ENCODE results near the gene BIRC2. TPM values are rescaled to one million over a fixed set of nuclear protein-coding genes. Genes with fewer than 3 reads are reported as not detected.

Gene BIRC2
- total RNA-seq, 4 donors from 2014 or later = 66.5 to 95.9 (median 73.2) TPM

DNA sequence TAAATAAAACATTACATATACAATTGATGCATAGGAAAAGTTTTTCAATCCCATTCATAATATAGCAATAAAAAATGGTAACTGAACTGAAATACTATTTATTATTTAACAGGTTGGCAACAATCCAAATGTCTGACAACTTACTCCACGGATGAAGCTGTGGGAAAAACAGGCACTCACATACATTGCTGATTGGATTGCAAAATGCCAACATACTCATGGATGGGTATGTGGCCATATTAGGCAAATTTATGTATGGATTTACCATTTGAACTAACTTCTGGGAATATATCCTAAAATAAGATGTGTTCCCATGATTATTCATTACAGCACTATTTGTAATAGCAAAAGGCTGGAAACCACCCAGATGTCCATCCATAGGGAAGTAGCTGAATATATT is 3.2 kb upstream of the BIRC2 start:
- 41 to 43% methylated on average over 1 of the region's 1 CpG for WGBS, 2 donors (ENCODE audit: low coverage in 1 of 2)
- TF ChIP-seq EP300 (IDR thresholded peaks at IDR 0.05; ENCODE audit: low read depth) (no peak), POLR2AphosphoS5 (IDR thresholded peaks at IDR 0.05) (no peak), POLR2A (IDR thresholded peaks at IDR 0.05) (no peak)
- TF ChIP-seq, protein P1, sequence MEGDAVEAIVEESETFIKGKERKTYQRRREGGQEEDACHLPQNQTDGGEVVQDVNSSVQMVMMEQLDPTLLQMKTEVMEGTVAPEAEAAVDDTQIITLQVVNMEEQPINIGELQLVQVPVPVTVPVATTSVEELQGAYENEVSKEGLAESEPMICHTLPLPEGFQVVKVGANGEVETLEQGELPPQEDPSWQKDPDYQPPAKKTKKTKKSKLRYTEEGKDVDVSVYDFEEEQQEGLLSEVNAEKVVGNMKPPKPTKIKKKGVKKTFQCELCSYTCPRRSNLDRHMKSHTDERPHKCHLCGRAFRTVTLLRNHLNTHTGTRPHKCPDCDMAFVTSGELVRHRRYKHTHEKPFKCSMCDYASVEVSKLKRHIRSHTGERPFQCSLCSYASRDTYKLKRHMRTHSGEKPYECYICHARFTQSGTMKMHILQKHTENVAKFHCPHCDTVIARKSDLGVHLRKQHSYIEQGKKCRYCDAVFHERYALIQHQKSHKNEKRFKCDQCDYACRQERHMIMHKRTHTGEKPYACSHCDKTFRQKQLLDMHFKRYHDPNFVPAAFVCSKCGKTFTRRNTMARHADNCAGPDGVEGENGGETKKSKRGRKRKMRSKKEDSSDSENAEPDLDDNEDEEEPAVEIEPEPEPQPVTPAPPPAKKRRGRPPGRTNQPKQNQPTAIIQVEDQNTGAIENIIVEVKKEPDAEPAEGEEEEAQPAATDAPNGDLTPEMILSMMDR (IDR thresholded peaks at IDR 0.05) = no peak
- peaks cover 5 to 22% (median 16%) of the 10 kb centered on the region in 4 donors for H3K4me1 ChIP-seq
- H3K27me3 ChIP-seq = no peaks in the 10 kb centered on the region
- H3K27ac ChIP-seq = no peak overlapping the region
- DNase-seq = no peak
- H3K9me3 ChIP-seq = no peaks in the 10 kb centered on the region
- in situ Hi-C loops (cut with MboI; ENCODE audit: low pct_ligation_motif_present in 1 of 4, low pct_unique_long_range_greater_than_20kb in 1 of 4, low sequenced_read_pairs in 3 of 4) = loop anchor here in 2 of 4 donors (5.0 to 25.0 kb wide), 3 partner anchors 59 to 318 kb away; no protein-coding TSS in a partner anchor
- no peak overlapping the region for H3K4me3 ChIP-seq
- intact Hi-C loops (cut with DNase I; ENCODE audit: low total_unique reads) = loop anchor here (2.0 to 5.0 kb wide), 2 partner anchors 148 to 321 kb away; no protein-coding TSS in a partner anchor
- no peaks in the 10 kb centered on the region for H3K36me3 ChIP-seq

DNA sequence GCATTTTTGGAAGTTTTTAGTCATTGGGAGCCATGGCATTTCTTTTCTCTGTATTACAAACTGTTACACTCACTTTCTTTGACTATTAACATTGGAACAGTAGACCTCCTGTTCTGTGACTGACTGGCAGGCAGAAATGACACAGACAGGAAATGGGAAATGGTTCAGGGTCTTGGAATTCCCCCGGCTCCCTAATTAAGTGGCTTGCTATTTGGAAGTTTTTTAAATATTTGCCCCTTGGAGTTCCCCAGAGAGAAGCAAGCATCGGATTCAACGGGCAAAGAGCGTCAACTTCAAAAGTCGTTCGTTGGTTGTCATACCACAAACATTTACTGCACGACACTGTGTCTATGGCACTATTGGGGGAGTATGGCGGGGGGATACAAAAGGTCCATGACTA is 1.1 kb upstream of the BIRC2 start:
- 22 to 33% methylated on average over 8 of the region's 8 CpGs for WGBS, 2 donors (ENCODE audit: low coverage in 1 of 2)
- no peak for DNase-seq
- Histone ChIP-seq H3K9me3 (no peaks in the 10 kb centered on the region), H3K4me1 (peaks cover 5 to 39% (median 20%) of the 10 kb centered on the region in 4 donors), H3K27me3 (no peaks in the 10 kb centered on the region), H3K4me3 (peak overlapping the region in 2 of 4 donors; percentile 75 to 93), H3K36me3 (peaks cover 0 to 6% (median 2%) of the 10 kb centered on the region in 4 donors), H3K27ac (peak overlapping the region; percentile 98 to 100 (median 99))
- intact Hi-C loops (cut with DNase I; ENCODE audit: low total_unique reads) = loop anchor here (2.0 kb wide), 1 partner anchor 319 kb away; no protein-coding TSS in a partner anchor
- TF ChIP-seq POLR2A (IDR thresholded peaks at IDR 0.05) = no peak
- TF ChIP-seq, protein P1 (IDR thresholded peaks at IDR 0.05) = no peak
- no peak for TF ChIP-seq EP300 (IDR thresholded peaks at IDR 0.05; ENCODE audit: low read depth)
- TF ChIP-seq POLR2AphosphoS5 (IDR thresholded peaks at IDR 0.05) = no peak
- in situ Hi-C loops (cut with MboI; ENCODE audit: low pct_ligation_motif_present in 1 of 4, low pct_unique_long_range_greater_than_20kb in 1 of 4, low sequenced_read_pairs in 3 of 4) = loop anchor here in 2 of 4 donors (10.0 to 25.0 kb wide), 2 partner anchors 61 to 316 kb away; no protein-coding TSS in a partner anchor

DNA sequence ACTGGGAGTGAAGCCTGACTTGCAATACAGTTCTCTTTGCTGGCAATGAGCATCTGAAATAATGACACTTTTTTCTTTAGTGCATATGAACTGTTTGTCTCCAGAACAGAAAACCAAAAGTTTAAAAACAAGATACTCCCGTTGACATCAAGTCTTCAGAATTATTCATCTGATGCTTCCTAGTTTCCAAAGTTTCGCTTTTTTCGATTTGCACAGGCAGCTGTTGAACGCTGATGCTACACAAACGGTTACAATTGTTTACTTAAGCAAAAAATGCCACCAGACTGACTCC is 612 bp upstream of the BIRC2 start:
- Histone ChIP-seq H3K27ac (peak overlapping the region; percentile 98 to 100 (median 99)), H3K4me1 (peaks cover 5 to 37% (median 20%) of the 10 kb centered on the region in 4 donors), H3K4me3 (peak overlapping the region; percentile 68 to 93 (median 74)), H3K36me3 (peaks cover 0 to 10% (median 4%) of the 10 kb centered on the region in 4 donors), H3K27me3 (no peaks in the 10 kb centered on the region), H3K9me3 (no peaks in the 10 kb centered on the region)
- TF ChIP-seq POLR2A (IDR thresholded peaks at IDR 0.05) = no peak
- no peak for TF ChIP-seq POLR2AphosphoS5 (IDR thresholded peaks at IDR 0.05)
- TF ChIP-seq EP300 (IDR thresholded peaks at IDR 0.05; ENCODE audit: low read depth) = no peak
- TF ChIP-seq, protein P1 (IDR thresholded peaks at IDR 0.05) = no peak
- in situ Hi-C loops (cut with MboI; ENCODE audit: low pct_ligation_motif_present in 1 of 4, low pct_unique_long_range_greater_than_20kb in 1 of 4, low sequenced_read_pairs in 3 of 4) = loop anchor here in 2 of 4 donors (10.0 to 25.0 kb wide), 2 partner anchors 62 to 316 kb away; no protein-coding TSS in a partner anchor
- 0 to 2% methylated on average over 5 of the region's 5 CpGs for WGBS, 2 donors (ENCODE audit: low coverage in 1 of 2)
- intact Hi-C loops (cut with DNase I; ENCODE audit: low total_unique reads) = no loop called here
- no peak for DNase-seq

DNA sequence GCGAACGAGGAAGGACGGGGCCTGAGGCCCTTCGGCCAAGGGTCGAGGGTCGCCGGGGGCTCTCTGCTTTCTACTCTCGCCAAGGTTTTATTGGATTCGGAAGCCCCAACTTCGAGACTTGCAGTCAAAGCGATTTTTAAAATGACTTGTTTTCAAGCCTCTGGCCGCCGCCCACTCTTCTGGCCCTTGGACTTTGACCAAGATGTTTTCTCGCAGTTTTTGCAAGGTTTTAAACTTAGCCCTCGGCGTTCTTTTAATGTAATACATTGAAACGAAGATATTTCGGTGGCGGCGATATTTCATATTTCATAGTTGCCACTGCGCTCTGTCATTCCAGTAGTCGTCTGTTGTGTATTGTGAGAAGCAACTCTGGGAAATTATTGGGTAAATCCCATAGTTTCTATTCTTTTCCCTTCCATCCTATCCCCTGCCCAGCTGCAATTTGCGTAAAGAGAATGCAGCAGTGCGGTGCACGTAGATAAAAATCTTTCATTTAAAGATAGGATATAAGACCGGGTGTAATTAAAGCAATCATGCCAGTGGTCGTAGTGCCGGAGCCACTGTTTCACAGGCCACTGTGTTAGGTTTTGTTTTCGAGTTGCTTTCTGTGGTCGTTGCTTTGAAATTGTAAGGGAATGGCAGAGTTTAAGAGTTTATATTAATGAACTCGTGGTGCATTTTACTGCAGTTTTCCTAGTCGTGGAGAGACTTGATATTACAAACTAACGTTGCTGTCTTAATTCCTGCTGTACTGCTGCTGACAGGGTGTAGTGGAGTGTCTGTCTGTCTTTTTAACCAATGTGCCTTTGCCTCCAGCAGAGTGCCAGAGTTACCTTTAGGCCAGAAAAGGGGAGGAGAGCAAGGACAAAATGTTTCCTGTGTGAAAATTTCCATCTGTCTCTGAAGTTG is 702 bp downstream of the BIRC2 start:
- 0% methylated on average over 18 to 30 of the region's 33 CpGs for WGBS, 2 donors (ENCODE audit: low coverage in 1 of 2)
- no peaks in the 10 kb centered on the region for H3K9me3 ChIP-seq
- peaks cover 0 to 10% (median 4%) of the 10 kb centered on the region in 4 donors for H3K36me3 ChIP-seq
- H3K4me1 ChIP-seq = peaks cover 5 to 31% (median 20%) of the 10 kb centered on the region in 4 donors
- DNase-seq = peak; percentile 17
- no peaks in the 10 kb centered on the region for H3K27me3 ChIP-seq
- in situ Hi-C loops (cut with MboI; ENCODE audit: low pct_ligation_motif_present in 1 of 4, low pct_unique_long_range_greater_than_20kb in 1 of 4, low sequenced_read_pairs in 3 of 4) = loop anchor here in 2 of 4 donors (10.0 to 25.0 kb wide), 2 partner anchors 63 to 315 kb away; no protein-coding TSS in a partner anchor
- no peak for TF ChIP-seq EP300 (IDR thresholded peaks at IDR 0.05; ENCODE audit: low read depth)
- TF ChIP-seq POLR2AphosphoS5 (IDR thresholded peaks at IDR 0.05) = no peak
- no peak for TF ChIP-seq POLR2A (IDR thresholded peaks at IDR 0.05)
- TF ChIP-seq, protein P1 (IDR thresholded peaks at IDR 0.05) = no peak
- H3K4me3 ChIP-seq = peak overlapping the region; percentile 68 to 93 (median 74)
- peak overlapping the region; percentile 98 to 100 (median 99) for H3K27ac ChIP-seq
- intact Hi-C loops (cut with DNase I; ENCODE audit: low total_unique reads) = loop anchor here (2.0 kb wide), 1 partner anchor 105 kb away; the partner anchor contains the start of gene TMEM123
